Peyer's patch (tissue), 4 donors: ENCODE measurements around the gene SORCS3. TPM values are rescaled to one million over a fixed set of nuclear protein-coding genes. Genes with fewer than 3 reads are reported as not detected.

Experiments used
- DNase-seq, 3 donors: peaks; one replicate each; pipeline ENCODE4 v3.0.0-alpha.2; 2017 to 2019
- H3K27ac ChIP-seq, 4 donors: fragments of 200-600 bp; sonication (generic); one replicate each; pipeline ENCODE4 v1.5.1; 2016 to 2019
- H3K27me3 ChIP-seq, 2 donors: fragments of 200-600 bp; sonication (generic); one replicate each; pipeline ENCODE4 v1.5.1; 2019
- H3K36me3 ChIP-seq, 3 donors: fragments of 200-600 bp; sonication (generic); one replicate each; pipeline ENCODE4 v1.5.1; 2016 to 2019
- H3K4me1 ChIP-seq, 4 donors: fragments of 200-600 bp; sonication (generic); one replicate each; pipeline ENCODE4 v1.5.1; 2016 to 2019
- H3K4me3 ChIP-seq, 4 donors: fragments of 200-600 bp; sonication (generic); 1 replicate in 3 of 4; 2 replicates in 1 of 4; pipeline ENCODE4 v1.5.1; 2016 to 2019; ENCODE audit warnings: mild to moderate bottlenecking in 1 of 4
- H3K9me3 ChIP-seq, 4 donors: fragments of 200-600 bp; sonication (generic); one replicate each; pipeline ENCODE4 v1.5.1; 2016 to 2019; ENCODE audit warnings: mild to moderate bottlenecking in 1 of 4
- CTCF ChIP-seq, 6 experiments: fragments of 450-650 bp in 4 of 6; fragments of 200-600 bp in 2 of 6; sonication (generic) in 1 of 6; IDR thresholded peaks; one replicate each; pipeline ENCODE4 v1.5.1; 2017 to 2019; ENCODE audit warnings: antibody characterized with exemption in 6 of 6, mild to moderate bottlenecking in 3 of 6, moderate library complexity in 1 of 6
- POLR2A ChIP-seq, 2 donors: fragments of 450-650 bp; IDR thresholded peaks; one replicate each; pipeline ENCODE4 v1.5.1; 2017; ENCODE audit warnings: antibody characterized with exemption in 2 of 2, mild to moderate bottlenecking in 2 of 2, moderate library complexity in 2 of 2
- total RNA-seq, 4 donors: library from RNA; depleted of rRNA; stranded (reverse); fragments of >200 nt; gene quantifications; one replicate each; pipeline ENCODE4 v1.1.0, GENCODE V29; 2016

The SORCS3 gene
- total RNA-seq, 4 donors from 2014 or later: 0.27 to 0.66 TPM; not detected in 2

GRCh38 chr10:105112862-105113261 lies 471.8 kb downstream of the SORCS3 start:
- no peak overlapping the region for H3K27ac ChIP-seq
- no peaks in the 10 kb centered on the region for H3K27me3 ChIP-seq
- no peaks in the 10 kb centered on the region for H3K9me3 ChIP-seq
- no peak for TF ChIP-seq POLR2A (IDR thresholded peaks at IDR 0.05)
- TF ChIP-seq CTCF (IDR thresholded peaks at IDR 0.05): no peak
- H3K4me1 ChIP-seq: no peaks in the 10 kb centered on the region
- H3K4me3 ChIP-seq: no peak overlapping the region
- DNase-seq: no peak
- no peaks in the 10 kb centered on the region for H3K36me3 ChIP-seq

- TF ChIP-seq POLR2A (IDR thresholded peaks at IDR 0.05): no peak
- no peak for TF ChIP-seq CTCF (IDR thresholded peaks at IDR 0.05)
- H3K4me3 ChIP-seq: no peak overlapping the region
- H3K27ac ChIP-seq: no peak overlapping the region
- no peak for DNase-seq
- no peaks in the 10 kb centered on the region for H3K27me3 ChIP-seq
- no peaks in the 10 kb centered on the region for H3K9me3 ChIP-seq
- H3K4me1 ChIP-seq: no peaks in the 10 kb centered on the region
- H3K36me3 ChIP-seq: no peaks in the 10 kb centered on the region
Observed at GRCh38 chr10:105113666-105114065, 472.6 kb downstream of the SORCS3 start.

- no peak for DNase-seq
- Histone ChIP-seq H3K27ac (no peak overlapping the region), H3K36me3 (no peaks in the 10 kb centered on the region), H3K4me1 (no peaks in the 10 kb centered on the region), H3K9me3 (no peaks in the 10 kb centered on the region), H3K27me3 (no peaks in the 10 kb centered on the region), H3K4me3 (no peak overlapping the region)
- no peak for TF ChIP-seq POLR2A (IDR thresholded peaks at IDR 0.05)
- no peak for TF ChIP-seq CTCF (IDR thresholded peaks at IDR 0.05)
Observed at GRCh38 chr10:105121743-105122142, 480.7 kb downstream of the SORCS3 start.

- H3K27ac ChIP-seq: no peak overlapping the region
- no peaks in the 10 kb centered on the region for H3K36me3 ChIP-seq
- no peak for DNase-seq
- H3K27me3 ChIP-seq: no peaks in the 10 kb centered on the region
- no peaks in the 10 kb centered on the region for H3K4me1 ChIP-seq
- no peaks in the 10 kb centered on the region for H3K9me3 ChIP-seq
- no peak for TF ChIP-seq CTCF (IDR thresholded peaks at IDR 0.05)
- TF ChIP-seq POLR2A (IDR thresholded peaks at IDR 0.05): no peak
- H3K4me3 ChIP-seq: no peak overlapping the region
Observed at GRCh38 chr10:105128111-105128510, 487.0 kb downstream of the SORCS3 start.

GRCh38 chr10:105138358-105138757 lies 497.3 kb downstream of the SORCS3 start:
- Histone ChIP-seq H3K4me1 (no peaks in the 10 kb centered on the region), H3K27me3 (no peaks in the 10 kb centered on the region), H3K9me3 (no peaks in the 10 kb centered on the region), H3K4me3 (no peak overlapping the region), H3K36me3 (no peaks in the 10 kb centered on the region), H3K27ac (no peak overlapping the region)
- no peak for DNase-seq
- TF ChIP-seq POLR2A (IDR thresholded peaks at IDR 0.05) (no peak), CTCF (IDR thresholded peaks at IDR 0.05) (no peak)

- no peak for DNase-seq
- H3K27ac ChIP-seq: no peak overlapping the region
- no peaks in the 10 kb centered on the region for H3K27me3 ChIP-seq
- TF ChIP-seq CTCF (IDR thresholded peaks at IDR 0.05) (no peak), POLR2A (IDR thresholded peaks at IDR 0.05) (no peak)
- no peaks in the 10 kb centered on the region for H3K9me3 ChIP-seq
- no peak overlapping the region for H3K4me3 ChIP-seq
- no peaks in the 10 kb centered on the region for H3K36me3 ChIP-seq
- no peaks in the 10 kb centered on the region for H3K4me1 ChIP-seq
Observed at GRCh38 chr10:105139363-105139896, 498.3 kb downstream of the SORCS3 start.
